Calu3 (cell line): Measurements from ENCODE around the gene CTSA. TPM values are rescaled to one million over a fixed set of nuclear protein-coding genes. Genes with fewer than 3 reads are reported as not detected.

Experiments used
- BruUV-seq: library from RNA; stranded (reverse); fragments of 400-500 nt; replicated peaks from 2 replicates; lab custom pipeline; 2021; lab: Mats Ljungman, UMichigan
- CTCF ChIA-PET: fragments of 300-600 bp; sonication (Branson Sonifier 250); formaldehyde crosslinking; loops from one replicate; lab custom pipeline; 2022; ENCODE audit warnings: antibody characterized with exemption; lab: Charles Lee
- DNase-seq: peaks from one replicate; pipeline ENCODE4 v3.0.0; 2022
- H3K27ac Mint-ChIP-seq: one replicate; pipeline ENCODE4 v1.8.0; 2022; ENCODE audit warnings: mixed read lengths; ENCODE audit not compliant: unreplicated experiment
- H3K27me3 Mint-ChIP-seq: one replicate; pipeline ENCODE4 v1.8.0; 2022; ENCODE audit warnings: mixed read lengths; ENCODE audit not compliant: unreplicated experiment
- H3K36me3 Mint-ChIP-seq: one replicate; pipeline ENCODE4 v1.8.0; 2022; ENCODE audit warnings: mild to moderate bottlenecking, moderate library complexity, mixed read lengths; ENCODE audit not compliant: insufficient read depth, unreplicated experiment
- H3K4me1 Mint-ChIP-seq: one replicate; pipeline ENCODE4 v1.8.0; 2022; ENCODE audit warnings: mild to moderate bottlenecking, low read depth, mixed read lengths; ENCODE audit not compliant: unreplicated experiment
- H3K4me3 Mint-ChIP-seq: one replicate; pipeline ENCODE4 v1.8.0; 2022; ENCODE audit warnings: mild to moderate bottlenecking, low read depth, moderate library complexity, mixed read lengths; ENCODE audit not compliant: unreplicated experiment
- H3K9me3 Mint-ChIP-seq: one replicate; pipeline ENCODE4 v1.8.0; 2022; ENCODE audit warnings: low read depth, mixed read lengths; ENCODE audit not compliant: unreplicated experiment
- intact Hi-C: fragments of 100-400 bp; cut with micrococcal nuclease; formaldehyde crosslinking; loops from one replicate; pipeline ENCODE4 v1.10.0; 2022; ENCODE audit not compliant: unreplicated experiment
- total RNA-seq: library from RNA; stranded (reverse); gene quantifications from 2 replicates; pipeline ENCODE4 v1.2.3, GENCODE V29; 2022
- TF ChIP-seq, protein P1 (sequence below): fragments of 200-600 bp; IDR thresholded peaks from one replicate; pipeline ENCODE4 v1.8.0; 2022; ENCODE audit warnings: antibody characterized with exemption; ENCODE audit not compliant: unreplicated experiment

CTSA gene
- total RNA-seq, 1 experiment from 2014 or later = 164 TPM

DNA sequence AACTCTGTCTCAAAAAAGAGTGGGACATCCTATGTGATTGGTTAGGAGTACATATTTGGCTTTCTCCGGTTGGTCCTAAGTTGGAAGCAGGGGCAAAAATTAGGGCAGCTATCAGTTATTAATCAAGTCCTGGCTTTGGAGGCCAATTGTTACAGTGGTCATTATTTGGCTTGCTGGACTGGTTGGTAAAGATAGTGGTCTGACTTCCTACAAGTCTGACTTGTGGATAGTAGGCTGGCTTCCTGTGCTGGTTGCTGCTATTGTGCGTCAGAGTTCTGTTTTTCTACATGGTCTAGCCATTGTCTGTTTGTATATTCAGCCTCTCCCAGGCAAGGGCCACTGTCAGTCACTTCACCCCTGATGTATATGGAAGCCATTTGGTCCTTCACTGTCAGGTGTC is 40.9 kb upstream of the CTSA start:
- no peaks in the 10 kb centered on the region for H3K27me3 Mint-ChIP-seq
- no peaks in the 10 kb centered on the region for H3K4me1 Mint-ChIP-seq
- peaks cover 14% of the 10 kb centered on the region for H3K36me3 Mint-ChIP-seq
- TF ChIP-seq, protein P1, sequence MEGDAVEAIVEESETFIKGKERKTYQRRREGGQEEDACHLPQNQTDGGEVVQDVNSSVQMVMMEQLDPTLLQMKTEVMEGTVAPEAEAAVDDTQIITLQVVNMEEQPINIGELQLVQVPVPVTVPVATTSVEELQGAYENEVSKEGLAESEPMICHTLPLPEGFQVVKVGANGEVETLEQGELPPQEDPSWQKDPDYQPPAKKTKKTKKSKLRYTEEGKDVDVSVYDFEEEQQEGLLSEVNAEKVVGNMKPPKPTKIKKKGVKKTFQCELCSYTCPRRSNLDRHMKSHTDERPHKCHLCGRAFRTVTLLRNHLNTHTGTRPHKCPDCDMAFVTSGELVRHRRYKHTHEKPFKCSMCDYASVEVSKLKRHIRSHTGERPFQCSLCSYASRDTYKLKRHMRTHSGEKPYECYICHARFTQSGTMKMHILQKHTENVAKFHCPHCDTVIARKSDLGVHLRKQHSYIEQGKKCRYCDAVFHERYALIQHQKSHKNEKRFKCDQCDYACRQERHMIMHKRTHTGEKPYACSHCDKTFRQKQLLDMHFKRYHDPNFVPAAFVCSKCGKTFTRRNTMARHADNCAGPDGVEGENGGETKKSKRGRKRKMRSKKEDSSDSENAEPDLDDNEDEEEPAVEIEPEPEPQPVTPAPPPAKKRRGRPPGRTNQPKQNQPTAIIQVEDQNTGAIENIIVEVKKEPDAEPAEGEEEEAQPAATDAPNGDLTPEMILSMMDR = no peak
- H3K4me3 Mint-ChIP-seq = no peak overlapping the region
- CTCF ChIA-PET = no interaction called here
- no TSS peak for BruUV-seq
- no peak for DNase-seq
- no peak overlapping the region for H3K27ac Mint-ChIP-seq
- intact Hi-C loops = no loop called here
- H3K9me3 Mint-ChIP-seq = no peaks in the 10 kb centered on the region

DNA sequence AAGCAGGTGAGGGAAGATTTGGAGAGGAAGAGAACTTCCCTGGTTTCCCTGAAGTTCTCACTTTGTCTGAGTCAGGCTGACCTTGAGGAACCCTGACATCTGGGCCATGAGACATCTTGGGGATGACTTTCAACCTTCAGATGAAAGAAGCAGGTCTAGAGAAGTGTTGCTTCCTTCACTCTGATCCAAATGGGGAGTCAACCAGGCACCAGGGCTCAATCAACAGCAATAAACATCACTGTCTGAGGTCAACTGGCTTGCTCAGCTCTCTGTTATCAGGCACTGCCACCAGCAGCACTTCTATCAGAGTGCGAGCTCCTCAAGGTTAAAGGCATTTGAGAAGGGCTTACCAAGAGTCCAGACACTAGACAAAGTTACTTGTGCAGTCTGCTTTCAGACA is 40.2 kb upstream of the CTSA start:
- H3K4me1 Mint-ChIP-seq = no peaks in the 10 kb centered on the region
- peaks cover 8% of the 10 kb centered on the region for H3K36me3 Mint-ChIP-seq
- H3K27me3 Mint-ChIP-seq = no peaks in the 10 kb centered on the region
- H3K9me3 Mint-ChIP-seq = no peaks in the 10 kb centered on the region
- no TSS peak for BruUV-seq
- CTCF ChIA-PET = no interaction called here
- H3K4me3 Mint-ChIP-seq = no peak overlapping the region
- intact Hi-C loops = no loop called here
- H3K27ac Mint-ChIP-seq = no peak overlapping the region
- DNase-seq = no peak
- TF ChIP-seq, protein P1 = no peak

DNA sequence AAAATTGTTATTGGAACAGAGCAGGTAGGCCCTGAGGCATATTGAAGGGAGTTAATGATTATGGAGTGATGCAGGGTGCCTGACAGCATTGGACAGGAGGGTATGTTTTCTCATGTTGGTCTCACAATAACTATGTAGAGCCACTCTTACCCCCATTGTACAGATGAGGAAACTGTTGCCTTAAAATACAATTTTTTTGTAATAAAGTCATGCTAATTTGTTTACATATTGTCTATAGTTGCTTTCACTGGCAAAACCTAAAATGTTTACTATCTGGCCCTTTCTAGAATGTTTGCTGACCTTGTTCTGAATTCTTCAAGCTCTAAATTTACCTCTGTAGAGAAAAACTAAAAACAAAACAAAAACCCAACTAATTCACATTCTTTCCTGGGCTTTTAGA is 39.6 kb upstream of the CTSA start:
- TF ChIP-seq, protein P1 = no peak
- CTCF ChIA-PET = interaction anchor here (0.7 kb wide), 1 partner anchor 567 kb away, joined by 3 read pairs; no protein-coding TSS in a partner anchor
- BruUV-seq = no TSS peak
- Mint-ChIP-seq H3K4me3 (no peak overlapping the region), H3K36me3 (peaks cover 8% of the 10 kb centered on the region), H3K9me3 (no peaks in the 10 kb centered on the region), H3K27ac (no peak overlapping the region), H3K27me3 (no peaks in the 10 kb centered on the region), H3K4me1 (no peaks in the 10 kb centered on the region)
- intact Hi-C loops = no loop called here
- no peak for DNase-seq

DNA sequence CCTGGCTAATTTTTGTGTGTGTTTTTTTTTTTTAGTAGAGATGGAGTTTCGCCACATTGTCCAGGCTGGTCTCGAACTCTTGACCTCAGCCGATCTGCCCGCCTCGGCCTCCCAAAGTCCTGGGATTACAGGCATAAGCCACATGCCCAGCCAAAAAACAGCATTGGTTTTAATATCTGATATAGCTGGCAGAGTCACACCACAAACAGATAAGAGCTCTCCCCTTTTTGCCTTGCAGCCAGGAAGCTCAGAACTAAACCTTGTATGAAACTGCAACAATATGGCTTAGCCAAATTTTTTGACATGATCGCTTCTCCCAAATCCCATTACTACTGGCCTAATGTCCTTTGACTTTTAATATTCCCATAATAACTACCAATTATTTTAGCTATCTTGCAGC is 38.8 kb upstream of the CTSA start:
- DNase-seq = no peak
- Mint-ChIP-seq H3K27ac (no peak overlapping the region), H3K27me3 (no peaks in the 10 kb centered on the region), H3K36me3 (peaks cover 14% of the 10 kb centered on the region), H3K4me1 (no peaks in the 10 kb centered on the region), H3K9me3 (no peaks in the 10 kb centered on the region), H3K4me3 (no peak overlapping the region)
- intact Hi-C loops = no loop called here
- TF ChIP-seq, protein P1 = no peak
- BruUV-seq = no TSS peak
- CTCF ChIA-PET = interaction anchor here (0.7 kb wide), 1 partner anchor 568 kb away, joined by 3 read pairs; no protein-coding TSS in a partner anchor
